ENCODE data around the gene TMEM129. TPM values are rescaled to one million over a fixed set of nuclear protein-coding genes. Genes with fewer than 3 reads are reported as not detected.

Gene TMEM129
- total RNA-seq, 2 experiments from 2014 or later, result 39.2 to 44.0 TPM

DNA sequence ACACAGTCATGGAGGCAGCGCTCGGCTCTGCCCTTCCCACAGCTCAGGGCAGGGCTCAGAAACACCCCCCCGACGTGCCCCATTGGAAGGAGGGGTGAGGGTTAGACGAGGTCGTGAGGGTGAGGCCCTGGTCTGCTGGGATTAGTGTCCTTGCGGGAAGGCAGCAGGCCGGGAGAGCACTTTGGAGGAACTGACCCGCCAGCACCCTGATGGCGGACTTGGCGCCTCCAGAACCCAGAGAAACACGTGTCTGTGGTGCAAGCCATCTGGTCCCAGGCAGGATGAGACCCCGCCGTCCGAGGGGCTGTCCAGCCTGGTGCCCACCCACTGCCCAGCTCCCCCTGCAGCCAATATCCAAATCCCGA lies 26.5 kb upstream of the TMEM129 start:
- CTCF ChIA-PET (ENCODE audit: unreplicated experiment), result no interaction called here
- intact Hi-C loops (cut with micrococcal nuclease; ENCODE audit: unreplicated experiment), result loop anchor here (5.0 kb wide), 2 partner anchors 150 to 440 kb away; no protein-coding TSS in a partner anchor

DNA sequence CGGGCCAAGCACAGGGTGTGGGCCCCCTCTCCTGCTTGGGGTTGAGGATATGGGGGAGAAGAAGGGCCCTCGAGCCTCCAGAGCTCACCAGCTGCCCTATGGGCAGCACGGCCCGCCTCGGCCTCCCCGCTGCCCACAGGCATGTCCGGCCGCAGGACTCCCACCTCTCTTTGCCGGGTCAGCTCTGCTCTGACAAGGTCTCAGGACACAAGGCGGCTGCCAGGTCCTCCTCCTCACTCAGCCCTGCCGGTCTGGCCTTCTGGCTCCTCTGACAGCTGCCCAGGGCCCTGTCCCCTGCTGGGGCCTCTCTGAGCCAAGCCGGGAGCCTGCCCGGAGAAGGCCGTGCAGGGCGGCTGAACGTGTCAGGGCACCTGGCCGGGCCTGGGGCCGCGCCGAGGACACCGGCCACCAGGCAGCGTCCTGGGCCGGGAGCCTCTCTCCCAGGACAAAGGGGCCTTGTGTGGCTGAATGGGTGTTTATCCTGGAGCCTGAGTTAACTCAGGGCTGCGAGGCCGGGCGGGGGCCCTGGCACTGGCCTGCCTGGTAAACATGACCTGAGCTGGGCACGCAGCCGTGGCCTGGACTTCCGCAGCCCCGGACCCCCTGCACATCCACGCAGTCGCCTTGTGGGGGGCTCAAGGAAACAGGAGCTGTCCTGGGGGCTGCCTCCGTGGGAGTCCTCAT lies 25.9 kb upstream of the TMEM129 start:
- POLR2A ChIA-PET, result no interaction called here

More for the DNA sequence above, 26.5 kb upstream of the TMEM129 start:
- H3K4me2 ChIP-seq (ENCODE audit: low read length), result no peak overlapping the region
- peaks cover 34% of the 10 kb centered on the region for H3K36me3 ChIP-seq (ENCODE audit: insufficient read depth, low read length)
- no peak overlapping the region for H2AFZ ChIP-seq (ENCODE audit: low read length)
- POLR2A ChIA-PET, result no interaction called here
- no peaks in the 10 kb centered on the region for H4K20me1 ChIP-seq (ENCODE audit: insufficient read depth, low read length)
- no peak overlapping the region for H3K4me3 ChIP-seq (ENCODE audit: low read depth, low read length, poor library complexity, severe bottlenecking)
- TF ChIP-seq, protein P1, sequence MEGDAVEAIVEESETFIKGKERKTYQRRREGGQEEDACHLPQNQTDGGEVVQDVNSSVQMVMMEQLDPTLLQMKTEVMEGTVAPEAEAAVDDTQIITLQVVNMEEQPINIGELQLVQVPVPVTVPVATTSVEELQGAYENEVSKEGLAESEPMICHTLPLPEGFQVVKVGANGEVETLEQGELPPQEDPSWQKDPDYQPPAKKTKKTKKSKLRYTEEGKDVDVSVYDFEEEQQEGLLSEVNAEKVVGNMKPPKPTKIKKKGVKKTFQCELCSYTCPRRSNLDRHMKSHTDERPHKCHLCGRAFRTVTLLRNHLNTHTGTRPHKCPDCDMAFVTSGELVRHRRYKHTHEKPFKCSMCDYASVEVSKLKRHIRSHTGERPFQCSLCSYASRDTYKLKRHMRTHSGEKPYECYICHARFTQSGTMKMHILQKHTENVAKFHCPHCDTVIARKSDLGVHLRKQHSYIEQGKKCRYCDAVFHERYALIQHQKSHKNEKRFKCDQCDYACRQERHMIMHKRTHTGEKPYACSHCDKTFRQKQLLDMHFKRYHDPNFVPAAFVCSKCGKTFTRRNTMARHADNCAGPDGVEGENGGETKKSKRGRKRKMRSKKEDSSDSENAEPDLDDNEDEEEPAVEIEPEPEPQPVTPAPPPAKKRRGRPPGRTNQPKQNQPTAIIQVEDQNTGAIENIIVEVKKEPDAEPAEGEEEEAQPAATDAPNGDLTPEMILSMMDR (conservative IDR thresholded peaks at IDR 0.05; ENCODE audit: low read length), result no peak
- no peak for TF ChIP-seq EZH2phosphoT487 (IDR thresholded peaks at IDR 0.05; ENCODE audit: borderline replicate concordance, low read depth, low read length)
- H3K9me3 ChIP-seq (ENCODE audit: low read length), result no peaks in the 10 kb centered on the region
- no peak for DNase-seq (ENCODE audit: low spot score)
- no peak overlapping the region for H3K27ac ChIP-seq (ENCODE audit: low read depth, low read length, poor library complexity, severe bottlenecking)
- H3K4me1 ChIP-seq (ENCODE audit: insufficient read depth, low read length, poor library complexity, severe bottlenecking), result no peaks in the 10 kb centered on the region
- H3K79me2 ChIP-seq (ENCODE audit: insufficient read depth, low read depth, low read length), result no peaks in the 10 kb centered on the region
- BruUV-seq (replicated peaks), result no TSS peak
- H3K9me2 ChIP-seq (ENCODE audit: insufficient read depth, low read length), result no peaks in the 10 kb centered on the region

More for the DNA sequence above, 25.9 kb upstream of the TMEM129 start:
- BruUV-seq (replicated peaks), result no TSS peak
- no peak for TF ChIP-seq EZH2phosphoT487 (IDR thresholded peaks at IDR 0.05; ENCODE audit: borderline replicate concordance, low read depth, low read length)
- TF ChIP-seq, protein P1 (conservative IDR thresholded peaks at IDR 0.05; ENCODE audit: low read length), result no peak
- Histone ChIP-seq H3K27ac (ENCODE audit: low read depth, low read length, poor library complexity, severe bottlenecking) (no peak overlapping the region), H3K4me3 (ENCODE audit: low read depth, low read length, poor library complexity, severe bottlenecking) (no peak overlapping the region), H3K9me3 (ENCODE audit: low read length) (no peaks in the 10 kb centered on the region), H3K4me2 (ENCODE audit: low read length) (no peak overlapping the region), H3K36me3 (ENCODE audit: insufficient read depth, low read length) (peaks cover 39% of the 10 kb centered on the region), H2AFZ (ENCODE audit: low read length) (no peak overlapping the region), H3K9me2 (ENCODE audit: insufficient read depth, low read length) (no peaks in the 10 kb centered on the region), H3K79me2 (ENCODE audit: insufficient read depth, low read depth, low read length) (no peaks in the 10 kb centered on the region), H4K20me1 (ENCODE audit: insufficient read depth, low read length) (no peaks in the 10 kb centered on the region), H3K4me1 (ENCODE audit: insufficient read depth, low read length, poor library complexity, severe bottlenecking) (no peaks in the 10 kb centered on the region)
- intact Hi-C loops (cut with micrococcal nuclease; ENCODE audit: unreplicated experiment), result loop anchor here (5.0 kb wide), 2 partner anchors 150 to 440 kb away; no protein-coding TSS in a partner anchor
- no peak for DNase-seq (ENCODE audit: low spot score)
- CTCF ChIA-PET (ENCODE audit: unreplicated experiment), result no interaction called here

All from OCI-LY7 (cell line).